Measurements from ENCODE around the gene PRKACA. TPM values are rescaled to one million over a fixed set of nuclear protein-coding genes. Genes with fewer than 3 reads are reported as not detected.

Gene PRKACA
- total and polyA plus RNA-seq, 9 donors: 33.3 to 280 (median 201) TPM

- peak overlapping the region; percentile 92 to 99 for H3K27ac ChIP-seq
- DNase-seq: no peak
- H3K36me3 ChIP-seq: no peaks in the 10 kb centered on the region
- TF ChIP-seq CTCF (IDR thresholded peaks at IDR 0.05) (no peak), POLR2A (IDR thresholded peaks at IDR 0.05) (no peak), EP300 (IDR thresholded peaks at IDR 0.05) (no peak)
- WGBS, 3 donors: 82 to 88% (median 85%) methylated on average over 7 of the region's 7 CpGs
- no peaks in the 10 kb centered on the region for H3K9me3 ChIP-seq
- H3K4me1 ChIP-seq (ENCODE audit: insufficient read depth): peaks cover 17% of the 10 kb centered on the region
- H3K27me3 ChIP-seq: no peaks in the 10 kb centered on the region
- no peak overlapping the region for H3K4me3 ChIP-seq
- intact Hi-C loops (cut with DNase I): loop anchor here in 1 of 4 donors (5.0 kb wide), 1 partner anchor 38 kb away; no protein-coding TSS in a partner anchor
Measured at GRCh38 chr19:14119644-14120496, 2.3 kb upstream of the PRKACA start.

GRCh38 chr19:14119146-14119545 is 1.6 kb upstream of the PRKACA start:
- 24 to 31% (median 31%) methylated on average over 3 of the region's 3 CpGs for WGBS, 3 donors
- Histone ChIP-seq H3K4me1 (ENCODE audit: insufficient read depth) (peaks cover 22% of the 10 kb centered on the region), H3K9me3 (no peaks in the 10 kb centered on the region), H3K36me3 (no peaks in the 10 kb centered on the region), H3K27ac (peak overlapping the region; percentile 92 to 99), H3K27me3 (no peaks in the 10 kb centered on the region), H3K4me3 (peak overlapping the region; percentile 64)
- no peak for DNase-seq
- TF ChIP-seq CTCF (IDR thresholded peaks at IDR 0.05) (no peak), EP300 (IDR thresholded peaks at IDR 0.05) (no peak), POLR2A (IDR thresholded peaks at IDR 0.05) (no peak)
- intact Hi-C loops (cut with DNase I): loop anchor here in 1 of 4 donors (5.0 kb wide), 1 partner anchor 37 kb away; no protein-coding TSS in a partner anchor

- TF ChIP-seq POLR2A (IDR thresholded peaks at IDR 0.05) (peak; percentile 56), CTCF (IDR thresholded peaks at IDR 0.05) (peak in 1 of 3 donors; percentile 23), EP300 (IDR thresholded peaks at IDR 0.05) (no peak)
- peak overlapping the region; percentile 64 for H3K4me3 ChIP-seq
- intact Hi-C loops (cut with DNase I): loop anchor here in 1 of 4 donors (5.0 kb wide), 1 partner anchor 36 kb away; no protein-coding TSS in a partner anchor
- H3K27ac ChIP-seq: peak overlapping the region; percentile 92 to 99
- 2 to 4% (median 2%) methylated on average over 34 to 61 of the region's 61 CpGs for WGBS, 3 donors
- H3K9me3 ChIP-seq: no peaks in the 10 kb centered on the region
- peak; percentile 81 to 90 (median 89) for DNase-seq
- peaks cover 29% of the 10 kb centered on the region for H3K4me1 ChIP-seq (ENCODE audit: insufficient read depth)
- no peaks in the 10 kb centered on the region for H3K36me3 ChIP-seq
- no peaks in the 10 kb centered on the region for H3K27me3 ChIP-seq
Measured at GRCh38 chr19:14118165-14119051, 846 bp upstream of the PRKACA start.

GRCh38 chr19:14116918-14117578 is 514 bp downstream of the PRKACA start:
- H3K4me1 ChIP-seq (ENCODE audit: insufficient read depth): peaks cover 30% of the 10 kb centered on the region
- intact Hi-C loops (cut with DNase I): loop anchor here in 1 of 4 donors (5.0 kb wide), 1 partner anchor 35 kb away; no protein-coding TSS in a partner anchor
- TF ChIP-seq POLR2A (IDR thresholded peaks at IDR 0.05) (no peak), CTCF (IDR thresholded peaks at IDR 0.05) (no peak), EP300 (IDR thresholded peaks at IDR 0.05) (no peak)
- H3K9me3 ChIP-seq: no peaks in the 10 kb centered on the region
- 0 to 1% (median 1%) methylated on average over 28 to 33 of the region's 33 CpGs for WGBS, 3 donors
- peak; percentile 55 to 78 (median 77) for DNase-seq
- H3K27ac ChIP-seq: peak overlapping the region; percentile 51 to 96
- H3K4me3 ChIP-seq: peak overlapping the region; percentile 97
- no peaks in the 10 kb centered on the region for H3K36me3 ChIP-seq
- H3K27me3 ChIP-seq: no peaks in the 10 kb centered on the region
